HCT116 (cell line): Measurements from ENCODE around the gene DAP. TPM values are rescaled to one million over a fixed set of nuclear protein-coding genes. Genes with fewer than 3 reads are reported as not detected.

ENCODE experiments used
- ATAC-seq: fragments of 200-7000 bp; cut with Tn5 transposase; 2 replicates; pipeline ENCODE4 v1.9.1; 2020; ENCODE audit warnings: mild to moderate bottlenecking, moderate library complexity
- BruUV-seq: library from RNA; stranded (reverse); fragments of 400-500 nt; replicated peaks from 2 replicates; lab custom pipeline; 2021; lab: Mats Ljungman, UMichigan
- CTCF ChIA-PET: fragments of 300-600 bp; sonication (Branson Sonifier 250); formaldehyde crosslinking; loops from one replicate; lab custom pipeline; 2021; ENCODE audit warnings: antibody characterized with exemption; lab: Charles Lee
- POLR2A ChIA-PET: fragments of 300-600, 350-600 bp; sonication (Branson Sonifier 250); formaldehyde crosslinking; loops from one replicate; lab custom pipeline; 2021; ENCODE audit warnings: antibody characterized with exemption; lab: Charles Lee
- RAD21 ChIA-PET, 2 experiments: fragments of 300-600 bp; sonication (Branson Sonifier 250); formaldehyde crosslinking; loops; one replicate each; lab custom pipeline; 2023; ENCODE audit warnings: low total read pairs in 2 of 2; ENCODE audit not compliant: uncharacterized antibody in 2 of 2, unreplicated experiment in 2 of 2, low non-redundant PET in 1 of 2; lab: Charles Lee
- DNase-seq: peaks from one replicate; pipeline ENCODE4 v3.0.0-alpha.2; 2010; ENCODE audit warnings: low read depth, low spot score
- H2AFZ ChIP-seq: fragments of 200-600 bp; shearing (Covaris generic), sonication (generic); 2 replicates; pipeline ENCODE4 v1.6.1; 2017; ENCODE audit warnings: low read depth, mixed run types, mixed read lengths, antibody characterized with exemption, low read length; ENCODE audit not compliant: poor library complexity, severe bottlenecking
- H3K27ac ChIP-seq: 2 replicates; pipeline ENCODE4 v1.5.1; 2012; ENCODE audit warnings: low read depth, low read length
- H3K27me3 ChIP-seq: fragments of 200-600 bp; sonication (generic); 2 replicates; pipeline ENCODE4 v1.6.1; 2016; ENCODE audit warnings: mixed run types, low read length, mixed read lengths; ENCODE audit not compliant: insufficient read depth
- H3K36me3 ChIP-seq, 2 experiments: fragments of 200-500 bp in 1 of 2; fragments of 200-600 bp in 1 of 2; sonication (Bioruptor generic) in 1 of 2; sonication (generic) in 1 of 2; 2 replicates each; pipeline versions ENCODE4 v1.5.1 to v1.6.1; 2014 to 2016; ENCODE audit warnings: low read length in 2 of 2, inconsistent platforms in 1 of 2, mixed read lengths in 1 of 2, mixed run types in 1 of 2; ENCODE audit not compliant: insufficient read depth in 2 of 2, control insufficient read depth in 1 of 2
- H3K4me1 ChIP-seq, 2 experiments: fragments of 200-600 bp in 1 of 2; sonication (generic) in 1 of 2; 2 replicates each; pipeline versions ENCODE4 v1.5.1 to v1.6.1; 2012 to 2017; ENCODE audit warnings: low read length in 2 of 2, inconsistent platforms in 1 of 2, mild to moderate bottlenecking in 1 of 2, mixed read lengths in 1 of 2, mixed run types in 1 of 2, moderate library complexity in 1 of 2; ENCODE audit not compliant: insufficient read depth in 2 of 2, control insufficient read depth in 1 of 2
- H3K4me2 ChIP-seq: fragments of 200-600 bp; sonication (generic); 2 replicates; pipeline ENCODE4 v1.6.1; 2017; ENCODE audit warnings: mixed run types, low read length, mixed read lengths
- H3K4me3 ChIP-seq, 2 experiments: fragments of 200-600 bp in 1 of 2; sonication (generic) in 1 of 2; replicated peaks in 1 of 2; 2 replicates each; pipeline ENCODE4 v1.5.1; 2011 to 2016; ENCODE audit warnings: low read length in 2 of 2, control low read depth in 1 of 2, low read depth in 1 of 2, mild to moderate bottlenecking in 1 of 2, mixed read lengths in 1 of 2, mixed run types in 1 of 2
- H3K79me2 ChIP-seq: fragments of 200-600 bp; sonication (generic); 2 replicates; pipeline ENCODE4 v1.6.1; 2017; ENCODE audit warnings: mild to moderate bottlenecking, mixed run types, low read length, moderate library complexity, mixed read lengths; ENCODE audit not compliant: insufficient read depth
- H3K9ac ChIP-seq: fragments of 200-600 bp; sonication (generic); 2 replicates; pipeline ENCODE4 v1.6.1; 2016; ENCODE audit warnings: low read length, mixed read lengths
- H3K9me2 ChIP-seq: fragments of 200-600 bp; sonication (generic), shearing (Covaris generic); 2 replicates; pipeline ENCODE4 v1.6.1; 2017; ENCODE audit warnings: mixed run types, mild to moderate bottlenecking, moderate library complexity; ENCODE audit not compliant: insufficient read depth
- H3K9me3 ChIP-seq, 2 experiments: fragments of 200-500 bp in 1 of 2; fragments of 200-600 bp in 1 of 2; sonication (Bioruptor generic) in 1 of 2; sonication (generic) in 1 of 2; 2 replicates each; pipeline ENCODE4 v1.6.1; 2014 to 2017; ENCODE audit warnings: low read length in 2 of 2, mixed read lengths in 2 of 2, inconsistent platforms in 1 of 2, low read depth in 1 of 2, mild to moderate bottlenecking in 1 of 2, mixed run types in 1 of 2, moderate library complexity in 1 of 2; ENCODE audit not compliant: control insufficient read depth in 1 of 2, insufficient read depth in 1 of 2
- H4K20me1 ChIP-seq: fragments of 200-600 bp; sonication (generic), shearing (Covaris generic); 2 replicates; pipeline ENCODE4 v1.6.1; 2017; ENCODE audit warnings: mixed run types, mild to moderate bottlenecking, moderate library complexity; ENCODE audit not compliant: insufficient read depth
- CBX3 ChIP-seq: IDR thresholded peaks from 2 replicates; pipeline ENCODE4 v1.6.1; 2012; ENCODE audit warnings: low read depth
- CEBPB ChIP-seq: IDR thresholded peaks from 2 replicates; pipeline ENCODE4 v1.6.1; 2012; ENCODE audit warnings: low read depth
- EGR1 ChIP-seq: IDR thresholded peaks from 2 replicates; pipeline ENCODE4 v1.6.1; 2012; ENCODE audit warnings: low read depth
- EZH2 ChIP-seq: fragments of 200-600 bp; sonication (generic); IDR thresholded peaks from 2 replicates; pipeline ENCODE4 v1.6.1; 2017; ENCODE audit warnings: antibody characterized with exemption, mixed run types
- EZH2phosphoT487 ChIP-seq: fragments of 200-600 bp; IDR thresholded peaks from 2 replicates; pipeline ENCODE4 v1.6.1; 2018; ENCODE audit warnings: antibody characterized with exemption, borderline replicate concordance
- FOSL1 ChIP-seq: IDR thresholded peaks from 2 replicates; pipeline ENCODE4 v1.6.1; 2012; ENCODE audit warnings: low read depth
- JUND ChIP-seq: IDR thresholded peaks from 2 replicates; pipeline ENCODE4 v1.6.1; 2012
- POLR2A ChIP-seq: IDR thresholded peaks from 2 replicates; pipeline ENCODE4 v1.7.0; 2011; ENCODE audit warnings: borderline replicate concordance; ENCODE audit not compliant: insufficient read depth, insufficient read length; ENCODE audit errors: extremely low read depth
- POLR2AphosphoS5 ChIP-seq: IDR thresholded peaks from 2 replicates; pipeline ENCODE4 v1.6.1; 2011; ENCODE audit warnings: mild to moderate bottlenecking, low read depth, low read length, moderate library complexity
- SIN3A ChIP-seq: IDR thresholded peaks from 2 replicates; pipeline ENCODE4 v1.6.1; 2012; ENCODE audit warnings: low read depth
- SP1 ChIP-seq: IDR thresholded peaks from 2 replicates; pipeline ENCODE4 v1.6.1; 2012; ENCODE audit warnings: low read depth
- TCF7L2 ChIP-seq: IDR thresholded peaks from 2 replicates; pipeline ENCODE4 v1.7.0; 2011; ENCODE audit warnings: borderline replicate concordance, inconsistent platforms; ENCODE audit not compliant: insufficient read depth, insufficient read length; ENCODE audit errors: extremely low read depth
- ZNF274 ChIP-seq: fragments of 200-500 bp; sonication (Bioruptor generic); IDR thresholded peaks from 2 replicates; pipeline ENCODE4 v1.6.1; 2014; ENCODE audit warnings: mild to moderate bottlenecking, low read depth, low read length, inconsistent platforms
- intact Hi-C: fragments of 100-400 bp; cut with micrococcal nuclease; formaldehyde crosslinking; loops from 2 replicates; pipeline ENCODE4 v1.10.0; 2022
- total RNA-seq: library from RNA; stranded (reverse); gene quantifications from one replicate; pipeline ENCODE4 v1.2.1, GENCODE V29; 2021; ENCODE audit not compliant: unreplicated experiment
- TF ChIP-seq, protein P1 (sequence below): IDR thresholded peaks from 2 replicates; pipeline ENCODE4 v1.6.1; 2012
- TF ChIP-seq, protein P2 (sequence below): IDR thresholded peaks from 2 replicates; pipeline ENCODE4 v1.6.1; 2012
- TF ChIP-seq, protein P3 (sequence below), 3 experiments: fragments of 200-600 bp in 1 of 3; sonication (generic) in 1 of 3; IDR thresholded peaks in 2 of 3; conservative IDR thresholded peaks in 1 of 3; 2 replicates each; pipeline ENCODE4 v1.5.1; 2012 to 2017; ENCODE audit warnings: low read depth in 2 of 3, low read length in 2 of 3, antibody characterized with exemption in 1 of 3, borderline replicate concordance in 1 of 3, control low read depth in 1 of 3, mild to moderate bottlenecking in 1 of 3, mixed read lengths in 1 of 3, mixed run types in 1 of 3, moderate library complexity in 1 of 3; ENCODE audit not compliant: insufficient read depth in 1 of 3
- TF ChIP-seq, protein P4 (sequence below): IDR thresholded peaks from 2 replicates; pipeline ENCODE4 v1.6.1; 2011; ENCODE audit warnings: mild to moderate bottlenecking, low read length, moderate library complexity; ENCODE audit not compliant: insufficient replicate concordance; ENCODE audit errors: extremely low read depth
- TF ChIP-seq, protein P5 (sequence below): IDR thresholded peaks from 2 replicates; pipeline ENCODE4 v1.6.1; 2012; ENCODE audit warnings: low read depth

DAP gene
- total RNA-seq, 1 experiment from 2014 or later: 59.1 TPM

DNA sequence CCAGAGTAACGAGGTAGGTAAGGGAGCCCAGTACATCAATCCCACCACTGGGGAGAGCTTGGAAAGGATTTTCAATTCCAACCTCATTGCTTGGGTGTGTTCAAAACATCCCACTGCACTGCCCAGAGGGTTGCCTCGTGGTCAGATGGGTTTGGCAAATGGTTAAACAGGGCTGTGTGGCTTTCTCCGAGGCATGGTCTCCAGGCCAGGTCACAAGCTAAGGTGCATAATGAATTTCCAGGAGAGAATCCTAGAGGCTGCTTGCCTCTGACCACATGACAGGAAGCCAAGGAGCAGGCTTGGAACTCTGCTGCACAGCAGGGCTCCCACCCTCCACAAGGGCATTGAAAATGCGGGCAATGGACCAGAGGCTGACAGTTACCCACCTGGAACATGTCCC is 51.6 kb downstream of the DAP start:
- H4K20me1 ChIP-seq: no peaks in the 10 kb centered on the region
- H3K4me2 ChIP-seq: no peak overlapping the region
- H3K27me3 ChIP-seq: no peaks in the 10 kb centered on the region
- ChIA-PET POLR2A (no interaction called here), CTCF (no interaction called here), RAD21 (no interaction called here)
- H3K4me1 ChIP-seq: peaks cover 32 to 46% of the 10 kb centered on the region in 2 experiments
- no peaks in the 10 kb centered on the region for H3K9me2 ChIP-seq
- no peaks in the 10 kb centered on the region for H3K9me3 ChIP-seq
- H3K79me2 ChIP-seq: peaks cover 4% of the 10 kb centered on the region; the same call in 1 of the 2 replicates
- no peaks in the 10 kb centered on the region for H3K36me3 ChIP-seq
- no peak overlapping the region for H2AFZ ChIP-seq
- ATAC-seq: no peak
- no peak overlapping the region for H3K9ac ChIP-seq
- intact Hi-C loops: no loop called here
- no peak overlapping the region for H3K4me3 ChIP-seq
- no peak overlapping the region for H3K27ac ChIP-seq
- TF ChIP-seq EZH2phosphoT487: no peak
- TF ChIP-seq ZNF274: no peak
- no peak for TF ChIP-seq SIN3A
- no peak for TF ChIP-seq EZH2
- TF ChIP-seq, protein P1, sequence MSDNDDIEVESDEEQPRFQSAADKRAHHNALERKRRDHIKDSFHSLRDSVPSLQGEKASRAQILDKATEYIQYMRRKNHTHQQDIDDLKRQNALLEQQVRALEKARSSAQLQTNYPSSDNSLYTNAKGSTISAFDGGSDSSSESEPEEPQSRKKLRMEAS: no peak
- TF ChIP-seq, protein P2, sequence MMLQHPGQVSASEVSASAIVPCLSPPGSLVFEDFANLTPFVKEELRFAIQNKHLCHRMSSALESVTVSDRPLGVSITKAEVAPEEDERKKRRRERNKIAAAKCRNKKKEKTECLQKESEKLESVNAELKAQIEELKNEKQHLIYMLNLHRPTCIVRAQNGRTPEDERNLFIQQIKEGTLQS: no peak
- TF ChIP-seq FOSL1: no peak
- no peak for TF ChIP-seq SP1
- no peak for TF ChIP-seq POLR2A
- TF ChIP-seq, protein P3, sequence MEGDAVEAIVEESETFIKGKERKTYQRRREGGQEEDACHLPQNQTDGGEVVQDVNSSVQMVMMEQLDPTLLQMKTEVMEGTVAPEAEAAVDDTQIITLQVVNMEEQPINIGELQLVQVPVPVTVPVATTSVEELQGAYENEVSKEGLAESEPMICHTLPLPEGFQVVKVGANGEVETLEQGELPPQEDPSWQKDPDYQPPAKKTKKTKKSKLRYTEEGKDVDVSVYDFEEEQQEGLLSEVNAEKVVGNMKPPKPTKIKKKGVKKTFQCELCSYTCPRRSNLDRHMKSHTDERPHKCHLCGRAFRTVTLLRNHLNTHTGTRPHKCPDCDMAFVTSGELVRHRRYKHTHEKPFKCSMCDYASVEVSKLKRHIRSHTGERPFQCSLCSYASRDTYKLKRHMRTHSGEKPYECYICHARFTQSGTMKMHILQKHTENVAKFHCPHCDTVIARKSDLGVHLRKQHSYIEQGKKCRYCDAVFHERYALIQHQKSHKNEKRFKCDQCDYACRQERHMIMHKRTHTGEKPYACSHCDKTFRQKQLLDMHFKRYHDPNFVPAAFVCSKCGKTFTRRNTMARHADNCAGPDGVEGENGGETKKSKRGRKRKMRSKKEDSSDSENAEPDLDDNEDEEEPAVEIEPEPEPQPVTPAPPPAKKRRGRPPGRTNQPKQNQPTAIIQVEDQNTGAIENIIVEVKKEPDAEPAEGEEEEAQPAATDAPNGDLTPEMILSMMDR (IDR thresholded peaks at IDR 0.05 in 2 of 3, conservative IDR thresholded peaks at IDR 0.05 in 1 of 3; ENCODE audit: borderline replicate concordance in 1 of 3, insufficient read depth in 1 of 3, low read depth in 2 of 3, low read length in 2 of 3): no peak
- TF ChIP-seq POLR2AphosphoS5: no peak
- no peak for TF ChIP-seq TCF7L2
- TF ChIP-seq CBX3: no peak
- TF ChIP-seq JUND: no peak
- TF ChIP-seq, protein P4, sequence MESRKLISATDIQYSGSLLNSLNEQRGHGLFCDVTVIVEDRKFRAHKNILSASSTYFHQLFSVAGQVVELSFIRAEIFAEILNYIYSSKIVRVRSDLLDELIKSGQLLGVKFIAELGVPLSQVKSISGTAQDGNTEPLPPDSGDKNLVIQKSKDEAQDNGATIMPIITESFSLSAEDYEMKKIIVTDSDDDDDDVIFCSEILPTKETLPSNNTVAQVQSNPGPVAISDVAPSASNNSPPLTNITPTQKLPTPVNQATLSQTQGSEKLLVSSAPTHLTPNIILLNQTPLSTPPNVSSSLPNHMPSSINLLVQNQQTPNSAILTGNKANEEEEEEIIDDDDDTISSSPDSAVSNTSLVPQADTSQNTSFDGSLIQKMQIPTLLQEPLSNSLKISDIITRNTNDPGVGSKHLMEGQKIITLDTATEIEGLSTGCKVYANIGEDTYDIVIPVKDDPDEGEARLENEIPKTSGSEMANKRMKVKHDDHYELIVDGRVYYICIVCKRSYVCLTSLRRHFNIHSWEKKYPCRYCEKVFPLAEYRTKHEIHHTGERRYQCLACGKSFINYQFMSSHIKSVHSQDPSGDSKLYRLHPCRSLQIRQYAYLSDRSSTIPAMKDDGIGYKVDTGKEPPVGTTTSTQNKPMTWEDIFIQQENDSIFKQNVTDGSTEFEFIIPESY: no peak
- TF ChIP-seq, protein P5, sequence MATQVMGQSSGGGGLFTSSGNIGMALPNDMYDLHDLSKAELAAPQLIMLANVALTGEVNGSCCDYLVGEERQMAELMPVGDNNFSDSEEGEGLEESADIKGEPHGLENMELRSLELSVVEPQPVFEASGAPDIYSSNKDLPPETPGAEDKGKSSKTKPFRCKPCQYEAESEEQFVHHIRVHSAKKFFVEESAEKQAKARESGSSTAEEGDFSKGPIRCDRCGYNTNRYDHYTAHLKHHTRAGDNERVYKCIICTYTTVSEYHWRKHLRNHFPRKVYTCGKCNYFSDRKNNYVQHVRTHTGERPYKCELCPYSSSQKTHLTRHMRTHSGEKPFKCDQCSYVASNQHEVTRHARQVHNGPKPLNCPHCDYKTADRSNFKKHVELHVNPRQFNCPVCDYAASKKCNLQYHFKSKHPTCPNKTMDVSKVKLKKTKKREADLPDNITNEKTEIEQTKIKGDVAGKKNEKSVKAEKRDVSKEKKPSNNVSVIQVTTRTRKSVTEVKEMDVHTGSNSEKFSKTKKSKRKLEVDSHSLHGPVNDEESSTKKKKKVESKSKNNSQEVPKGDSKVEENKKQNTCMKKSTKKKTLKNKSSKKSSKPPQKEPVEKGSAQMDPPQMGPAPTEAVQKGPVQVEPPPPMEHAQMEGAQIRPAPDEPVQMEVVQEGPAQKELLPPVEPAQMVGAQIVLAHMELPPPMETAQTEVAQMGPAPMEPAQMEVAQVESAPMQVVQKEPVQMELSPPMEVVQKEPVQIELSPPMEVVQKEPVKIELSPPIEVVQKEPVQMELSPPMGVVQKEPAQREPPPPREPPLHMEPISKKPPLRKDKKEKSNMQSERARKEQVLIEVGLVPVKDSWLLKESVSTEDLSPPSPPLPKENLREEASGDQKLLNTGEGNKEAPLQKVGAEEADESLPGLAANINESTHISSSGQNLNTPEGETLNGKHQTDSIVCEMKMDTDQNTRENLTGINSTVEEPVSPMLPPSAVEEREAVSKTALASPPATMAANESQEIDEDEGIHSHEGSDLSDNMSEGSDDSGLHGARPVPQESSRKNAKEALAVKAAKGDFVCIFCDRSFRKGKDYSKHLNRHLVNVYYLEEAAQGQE: no peak
- no peak for TF ChIP-seq EGR1
- TF ChIP-seq CEBPB: no peak
- no peak for DNase-seq
- no TSS peak for BruUV-seq
